ENCODE results near the gene FOXP4. TPM values are rescaled to one million over a fixed set of nuclear protein-coding genes. Genes with fewer than 3 reads are reported as not detected.

FOXP4 gene
- total RNA-seq, 4 donors from 2014 or later = 2.4 to 15.1 (median 4.9) TPM

GRCh38 chr6:41639809-41640371 lies 93.7 kb downstream of the FOXP4 start:
- TF ChIP-seq, protein P1, sequence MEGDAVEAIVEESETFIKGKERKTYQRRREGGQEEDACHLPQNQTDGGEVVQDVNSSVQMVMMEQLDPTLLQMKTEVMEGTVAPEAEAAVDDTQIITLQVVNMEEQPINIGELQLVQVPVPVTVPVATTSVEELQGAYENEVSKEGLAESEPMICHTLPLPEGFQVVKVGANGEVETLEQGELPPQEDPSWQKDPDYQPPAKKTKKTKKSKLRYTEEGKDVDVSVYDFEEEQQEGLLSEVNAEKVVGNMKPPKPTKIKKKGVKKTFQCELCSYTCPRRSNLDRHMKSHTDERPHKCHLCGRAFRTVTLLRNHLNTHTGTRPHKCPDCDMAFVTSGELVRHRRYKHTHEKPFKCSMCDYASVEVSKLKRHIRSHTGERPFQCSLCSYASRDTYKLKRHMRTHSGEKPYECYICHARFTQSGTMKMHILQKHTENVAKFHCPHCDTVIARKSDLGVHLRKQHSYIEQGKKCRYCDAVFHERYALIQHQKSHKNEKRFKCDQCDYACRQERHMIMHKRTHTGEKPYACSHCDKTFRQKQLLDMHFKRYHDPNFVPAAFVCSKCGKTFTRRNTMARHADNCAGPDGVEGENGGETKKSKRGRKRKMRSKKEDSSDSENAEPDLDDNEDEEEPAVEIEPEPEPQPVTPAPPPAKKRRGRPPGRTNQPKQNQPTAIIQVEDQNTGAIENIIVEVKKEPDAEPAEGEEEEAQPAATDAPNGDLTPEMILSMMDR (IDR thresholded peaks at IDR 0.05; ENCODE audit: low read depth) = no peak

GRCh38 chr6:41640426-41640825 lies 94.2 kb downstream of the FOXP4 start:
- TF ChIP-seq, protein P1 (IDR thresholded peaks at IDR 0.05; ENCODE audit: low read depth) = no peak

GRCh38 chr6:41641352-41641925 lies 95.3 kb downstream of the FOXP4 start:
- TF ChIP-seq, protein P1 (IDR thresholded peaks at IDR 0.05; ENCODE audit: low read depth) = no peak

DNA sequence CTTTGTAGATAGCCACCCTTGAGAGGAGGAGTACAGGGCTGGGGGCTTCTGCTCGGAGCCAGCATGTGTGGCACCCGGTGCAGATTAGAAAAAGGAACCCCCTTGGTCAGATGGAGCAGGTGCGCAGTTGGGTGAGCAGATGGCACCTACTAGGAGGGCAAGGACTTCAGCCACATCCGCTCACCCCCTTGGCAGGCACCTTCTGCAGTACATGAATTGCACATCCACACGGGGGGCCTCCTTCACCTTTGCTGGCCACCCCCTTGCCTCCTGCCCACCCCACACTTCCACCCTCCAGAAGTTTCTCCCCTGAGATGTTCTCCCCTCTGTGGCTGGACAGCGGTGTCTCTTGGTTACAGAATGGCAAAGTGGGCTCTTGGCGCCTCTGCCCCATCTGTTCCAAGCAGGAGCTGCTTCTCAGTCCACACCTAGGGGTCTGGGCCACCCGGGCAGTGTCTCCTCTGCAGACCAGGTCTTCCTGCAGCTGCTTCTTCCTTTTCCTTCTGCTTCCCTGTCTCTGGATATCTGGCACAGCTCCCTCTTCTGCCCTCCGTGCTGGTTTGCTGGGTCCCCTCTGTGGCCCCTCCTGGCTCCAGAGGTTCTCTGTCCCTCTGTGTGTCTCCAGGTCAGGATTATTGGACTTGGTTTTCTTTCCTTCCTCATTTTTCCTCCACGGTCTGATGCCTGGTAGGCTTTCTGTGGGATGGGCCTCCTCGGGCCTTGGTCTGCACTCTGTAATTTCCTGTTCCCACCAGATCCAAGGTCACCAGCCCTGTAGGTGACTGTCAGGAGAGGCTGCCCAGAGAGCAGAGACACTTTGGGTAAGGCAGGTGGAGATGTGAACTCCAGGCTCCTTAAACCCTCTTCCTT lies 96.1 kb downstream of the FOXP4 start:
- TF ChIP-seq, protein P1 (IDR thresholded peaks at IDR 0.05; ENCODE audit: low read depth) = no peak

GRCh38 chr6:41642960-41643898 lies 97.0 kb downstream of the FOXP4 start:
- TF ChIP-seq, protein P1 (IDR thresholded peaks at IDR 0.05; ENCODE audit: low read depth) = no peak

DNA sequence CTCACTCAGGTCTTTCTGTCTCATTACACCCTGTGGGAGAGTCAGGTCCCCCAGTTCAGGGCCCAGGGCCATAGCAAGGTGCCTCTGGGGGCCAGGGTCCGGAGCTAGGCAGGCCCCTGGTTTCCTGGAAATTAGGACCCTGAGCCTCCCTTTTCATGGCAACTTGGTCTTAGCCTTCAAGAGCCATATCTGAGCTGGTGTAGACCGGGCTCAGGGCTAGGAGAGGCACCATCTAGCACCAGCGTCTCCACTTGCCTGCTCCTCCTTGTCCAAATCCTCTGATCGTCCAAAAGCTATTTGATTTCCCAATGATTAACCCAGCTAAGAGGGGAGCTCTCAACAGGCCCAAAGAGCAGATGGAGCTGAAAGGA lies 97.7 kb downstream of the FOXP4 start:
- TF ChIP-seq, protein P1 (IDR thresholded peaks at IDR 0.05; ENCODE audit: low read depth) = no peak

Measured in subcutaneous adipose tissue (tissue), 4 donors.